Measurements from ENCODE around the gene MYPN.
A peak's percentile ranks its signal among the peaks of the same experiment; 100 is the strongest.
"Not testable (repeated sequence)": the region's sequence is repeated elsewhere in the genome, so short reads cannot be mapped to it uniquely, and the experiment has no call there.

MYPN gene

DNA sequence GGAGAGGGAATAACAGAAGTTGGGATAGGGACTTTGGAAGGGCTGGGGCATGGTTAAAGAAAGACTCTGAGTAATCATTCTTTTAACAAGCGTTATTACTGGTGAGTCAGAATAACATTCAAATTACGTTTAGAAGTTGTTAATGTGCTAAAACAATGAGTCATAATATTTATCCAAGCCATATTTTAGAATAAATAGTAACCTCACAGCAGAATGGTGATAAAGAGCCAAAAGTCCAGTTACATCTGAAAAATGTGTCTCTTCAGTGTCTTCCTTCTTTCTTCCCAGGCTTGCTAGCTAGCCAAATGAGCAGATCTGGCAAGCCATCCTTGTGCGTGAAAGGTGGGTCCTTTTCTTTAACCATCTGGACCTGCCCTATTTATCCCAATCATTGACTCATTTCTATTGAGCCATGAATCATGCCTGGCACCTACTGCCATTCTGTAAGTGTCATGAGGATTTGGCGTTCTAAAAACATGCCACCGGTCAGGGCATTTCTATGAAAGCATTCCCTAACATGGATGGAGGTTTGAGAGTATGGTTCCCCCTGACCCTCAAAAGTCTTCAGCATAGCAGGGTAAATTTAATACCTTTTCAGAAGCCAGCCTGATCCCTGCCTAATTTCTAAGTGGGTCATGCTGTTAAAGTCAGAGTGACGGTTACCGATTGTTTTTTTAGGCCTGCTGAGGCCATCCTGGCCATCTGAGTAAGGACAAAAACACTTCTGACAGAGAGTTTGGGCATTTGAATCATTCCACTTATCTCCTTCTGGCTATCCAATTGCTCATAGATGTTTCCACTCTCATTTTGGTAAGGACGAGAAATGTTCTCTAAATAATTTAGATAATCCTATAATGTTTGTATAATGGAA, 26.9 kb downstream of the MYPN start:
- no peak for DNase-seq

DNA sequence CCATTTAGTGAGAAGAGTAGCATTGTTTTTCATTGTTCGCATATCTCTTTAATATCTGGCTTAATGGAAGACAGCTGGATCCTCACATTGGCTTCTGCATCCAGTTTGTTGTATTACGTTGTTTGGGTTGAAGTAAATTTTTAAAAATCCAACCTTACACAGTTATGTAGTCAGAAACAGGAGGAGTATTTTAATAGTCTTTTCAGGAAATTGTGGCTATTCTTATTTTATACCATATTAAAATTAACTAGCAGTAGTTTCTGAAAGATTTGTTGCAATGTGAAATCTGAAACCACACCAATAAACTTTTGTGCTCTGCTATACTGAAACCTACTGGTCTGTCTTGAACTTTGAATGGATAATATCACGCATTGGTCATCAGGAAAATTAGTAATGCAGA, 27.9 kb downstream of the MYPN start:
- no peak for DNase-seq

DNA sequence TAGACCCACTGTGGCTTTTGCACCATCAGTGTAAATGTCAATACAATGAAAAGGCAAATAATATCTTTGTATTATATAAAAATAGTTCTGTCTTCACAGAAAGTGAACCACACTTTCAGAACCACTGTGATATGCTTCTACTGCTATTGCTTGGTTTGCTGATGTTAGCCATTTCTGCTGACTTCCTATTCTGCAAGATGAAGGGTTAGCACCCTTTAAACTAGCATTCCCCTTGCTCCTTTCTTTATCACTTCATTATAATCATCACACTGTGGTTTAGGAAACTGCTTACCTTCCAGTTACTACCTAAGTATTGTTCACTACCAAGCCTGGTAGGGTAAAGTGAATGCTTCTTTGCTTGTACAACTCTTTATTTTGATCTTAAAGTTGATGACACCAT, 29.2 kb downstream of the MYPN start:
- DNase-seq = no peak

DNA sequence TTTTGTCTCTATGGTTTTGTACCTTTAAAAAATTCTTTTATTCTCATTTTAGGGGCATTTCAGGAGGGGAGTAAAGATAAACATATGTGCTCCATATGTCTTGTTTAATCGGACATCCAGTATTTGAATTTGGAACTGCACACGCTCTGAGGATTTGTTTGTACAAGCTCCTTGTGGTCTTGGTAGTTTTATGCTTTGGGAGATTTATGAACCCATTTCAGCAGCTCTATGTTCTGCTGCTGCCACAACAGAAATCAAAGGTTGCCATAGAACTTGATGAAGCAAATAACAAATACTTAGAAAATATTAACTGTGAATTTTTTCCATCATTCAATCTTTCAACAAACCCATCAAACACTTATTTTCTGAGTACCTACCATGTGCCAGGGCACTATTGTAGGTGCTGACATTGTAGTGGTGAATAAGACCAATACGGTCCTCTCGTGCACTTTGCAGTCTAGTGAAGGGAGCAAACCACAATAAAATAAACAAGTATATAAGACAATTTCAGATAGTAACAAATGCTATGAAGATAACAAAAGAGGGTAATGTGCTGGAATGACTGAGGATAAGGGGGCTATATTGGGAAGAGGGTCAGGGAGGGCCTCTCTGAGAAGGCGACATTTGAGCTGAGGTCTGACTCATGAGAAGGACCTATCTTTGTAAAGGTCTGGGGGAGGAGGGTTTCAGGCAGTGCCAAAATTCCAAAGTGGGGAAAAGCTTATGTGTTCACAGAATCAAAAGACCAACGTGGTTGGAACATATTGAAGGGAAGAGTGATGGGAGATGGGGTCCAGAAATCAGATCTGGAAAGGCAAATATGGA, 30.4 kb downstream of the MYPN start:
- DNase-seq = no peak

DNA sequence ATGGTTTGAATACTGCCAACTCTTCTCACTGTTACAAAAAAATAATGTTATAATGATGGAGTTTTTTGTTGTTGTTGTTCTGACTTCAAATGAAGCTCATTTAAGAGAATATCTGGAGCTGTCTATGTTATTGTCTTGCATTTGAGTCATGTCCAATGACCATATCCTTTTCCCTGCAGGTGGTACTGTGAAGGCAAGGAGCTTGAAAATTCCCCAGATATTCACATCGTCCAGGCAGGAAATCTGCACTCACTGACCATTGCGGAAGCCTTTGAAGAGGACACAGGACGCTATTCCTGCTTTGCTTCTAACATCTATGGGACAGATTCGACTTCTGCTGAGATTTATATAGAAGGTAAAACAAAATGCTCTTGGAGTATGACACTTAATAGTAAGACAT, 33.5 kb downstream of the MYPN start:
- DNase-seq = no peak

DNA sequence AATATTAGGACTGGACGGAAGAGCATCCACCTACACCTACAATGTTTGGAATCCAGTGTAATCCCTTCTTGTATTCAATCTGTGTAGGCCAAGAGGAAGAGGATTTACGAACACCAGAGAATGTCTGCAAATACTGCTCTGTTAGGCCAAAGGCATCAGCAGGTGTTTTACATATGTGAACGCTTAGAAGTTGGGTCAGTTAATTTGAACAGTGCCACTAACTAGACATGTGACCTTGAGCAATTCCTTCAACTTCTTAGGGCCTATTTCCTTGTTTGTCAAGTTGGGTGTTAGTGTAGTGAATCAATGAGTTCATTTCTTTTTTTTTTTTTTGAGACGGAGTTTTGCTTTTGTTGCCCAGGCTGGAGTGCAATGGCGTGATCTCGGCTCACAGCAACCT, 35.4 kb downstream of the MYPN start:
- no peak for DNase-seq

DNA sequence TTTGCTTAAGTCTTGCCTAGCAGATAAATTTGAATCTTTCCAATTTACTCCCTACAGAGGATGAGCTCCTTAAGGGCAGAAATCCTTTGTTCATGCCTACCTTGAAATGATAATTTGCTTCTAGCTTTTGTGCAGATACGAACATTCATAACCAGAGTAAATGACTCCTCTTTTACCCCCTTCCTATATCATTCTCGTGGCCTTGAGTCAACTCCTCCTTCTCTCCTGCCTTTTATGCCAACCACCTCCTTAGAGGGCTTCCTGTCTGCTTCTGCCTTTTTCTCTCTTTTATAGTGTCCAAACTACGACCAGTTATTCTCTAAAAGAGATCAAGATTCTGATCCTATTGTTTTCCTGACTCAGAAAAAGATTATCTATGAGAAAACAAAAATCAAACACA, 36.4 kb downstream of the MYPN start:
- DNase-seq = no peak

DNA sequence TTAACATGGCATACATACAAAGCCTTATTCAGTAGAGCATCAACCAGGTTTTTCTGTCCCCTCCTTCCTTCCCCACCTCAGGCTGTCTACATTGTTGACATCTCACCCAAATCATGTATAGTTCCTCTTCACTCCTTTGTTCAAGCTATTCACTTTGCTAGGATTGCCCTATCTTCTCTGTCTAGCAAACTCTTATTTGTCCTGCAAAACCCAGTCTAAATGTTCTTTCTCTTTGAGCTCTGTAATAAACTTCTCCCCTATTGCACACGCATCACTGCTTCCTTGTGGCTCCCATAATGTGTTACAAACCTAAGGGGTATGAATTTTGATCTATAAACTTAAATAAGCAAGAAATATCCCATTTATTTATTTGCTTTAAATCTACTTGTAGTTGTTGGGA, 36.8 kb downstream of the MYPN start:
- no peak for DNase-seq

DNA sequence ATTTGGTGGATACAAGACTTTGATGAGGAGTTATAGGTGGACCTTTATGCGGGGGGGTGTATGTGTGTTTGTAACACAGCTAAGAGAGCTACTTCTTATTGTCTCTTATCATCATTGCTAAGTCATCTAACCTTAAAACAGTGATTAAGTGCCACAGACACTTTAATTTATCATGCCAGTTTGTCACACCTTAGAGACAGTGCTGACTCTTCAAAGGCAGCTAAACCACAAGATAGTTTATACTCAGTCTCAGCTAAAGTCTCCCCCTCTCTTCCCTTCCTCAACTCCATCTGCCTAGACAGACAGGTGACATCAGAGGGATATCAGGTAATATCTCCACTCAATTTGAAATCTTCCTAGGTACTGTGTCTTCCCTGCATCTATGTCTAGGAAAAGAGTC, 42.2 kb downstream of the MYPN start:
- DNase-seq = no peak

DNA sequence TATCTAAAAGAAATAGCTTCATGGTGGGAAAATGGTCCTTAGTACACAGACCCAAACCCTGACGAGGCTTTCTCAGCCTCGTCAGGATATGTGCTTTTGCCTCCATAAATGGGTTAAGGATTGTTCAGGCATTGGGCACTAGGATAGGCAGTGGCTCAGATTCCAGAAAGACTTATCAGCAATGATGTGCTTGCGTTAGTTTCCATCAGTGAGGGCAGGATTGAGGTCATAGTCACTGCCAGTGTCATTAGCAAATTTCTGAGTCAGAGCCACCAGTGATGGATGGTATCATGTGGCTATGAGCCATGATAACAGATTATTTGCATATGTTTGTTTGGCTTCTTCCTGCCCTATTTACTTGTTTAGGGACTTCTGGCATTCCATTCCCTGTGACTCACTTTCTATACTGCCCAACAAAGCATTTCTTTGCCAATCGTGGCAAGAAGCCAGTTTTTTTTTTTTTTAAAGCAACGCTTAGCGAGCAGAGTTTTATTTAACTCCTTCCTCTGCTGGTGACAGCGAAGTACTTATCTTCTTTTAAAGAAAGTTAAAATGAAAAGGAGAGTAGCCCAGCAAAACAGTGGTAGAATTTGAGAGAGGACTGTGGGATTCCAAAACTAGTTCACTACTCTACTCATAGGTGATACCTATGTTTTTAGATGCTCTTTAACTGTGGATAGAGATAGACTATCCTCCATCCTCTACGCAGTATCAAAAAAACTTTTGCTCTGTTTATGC, 44.4 kb downstream of the MYPN start:
- DNase-seq = no peak

DNA sequence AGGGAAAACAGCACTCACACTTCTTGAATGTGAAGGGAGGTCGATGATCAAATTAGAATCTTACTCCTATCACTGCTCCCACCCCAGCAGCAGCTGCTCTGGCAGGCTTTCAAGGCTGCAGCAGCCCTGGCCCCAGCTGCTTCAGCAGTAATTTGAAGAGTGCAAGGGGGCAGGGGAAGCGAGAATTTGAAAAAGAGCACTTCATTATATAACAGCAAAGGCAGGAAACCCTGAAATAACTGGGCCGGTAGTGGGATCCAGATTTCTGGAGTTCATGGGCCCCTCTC, 44.9 kb downstream of the MYPN start:
- no peak for DNase-seq

DNA sequence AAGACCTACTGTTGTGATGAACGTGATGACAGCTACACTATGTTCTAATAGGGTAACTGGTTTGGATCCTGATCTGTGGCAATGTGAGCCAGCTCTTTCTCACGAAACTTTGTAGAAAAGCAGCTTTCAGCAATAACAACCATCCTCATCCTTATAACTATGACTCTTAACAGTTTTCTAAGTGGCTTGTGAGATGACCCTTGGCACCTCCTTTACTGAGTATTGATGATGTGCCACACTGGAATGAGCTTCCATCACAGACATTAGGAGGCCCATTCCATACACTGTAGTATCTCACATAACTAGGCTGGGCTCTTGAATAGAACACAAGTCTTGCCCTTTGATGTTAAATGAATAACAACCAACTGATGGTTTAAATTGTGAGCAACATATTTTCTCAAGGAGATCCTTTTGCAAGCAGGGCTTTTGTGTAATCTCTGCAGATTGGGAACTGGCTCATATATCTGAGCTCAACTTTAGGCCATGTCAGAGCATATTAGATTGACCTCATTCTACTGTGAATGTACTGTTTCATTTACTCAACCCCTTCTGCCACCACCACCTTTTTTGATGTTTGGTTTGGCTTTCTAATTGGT, 46.4 kb downstream of the MYPN start:
- DNase-seq = no peak

DNA sequence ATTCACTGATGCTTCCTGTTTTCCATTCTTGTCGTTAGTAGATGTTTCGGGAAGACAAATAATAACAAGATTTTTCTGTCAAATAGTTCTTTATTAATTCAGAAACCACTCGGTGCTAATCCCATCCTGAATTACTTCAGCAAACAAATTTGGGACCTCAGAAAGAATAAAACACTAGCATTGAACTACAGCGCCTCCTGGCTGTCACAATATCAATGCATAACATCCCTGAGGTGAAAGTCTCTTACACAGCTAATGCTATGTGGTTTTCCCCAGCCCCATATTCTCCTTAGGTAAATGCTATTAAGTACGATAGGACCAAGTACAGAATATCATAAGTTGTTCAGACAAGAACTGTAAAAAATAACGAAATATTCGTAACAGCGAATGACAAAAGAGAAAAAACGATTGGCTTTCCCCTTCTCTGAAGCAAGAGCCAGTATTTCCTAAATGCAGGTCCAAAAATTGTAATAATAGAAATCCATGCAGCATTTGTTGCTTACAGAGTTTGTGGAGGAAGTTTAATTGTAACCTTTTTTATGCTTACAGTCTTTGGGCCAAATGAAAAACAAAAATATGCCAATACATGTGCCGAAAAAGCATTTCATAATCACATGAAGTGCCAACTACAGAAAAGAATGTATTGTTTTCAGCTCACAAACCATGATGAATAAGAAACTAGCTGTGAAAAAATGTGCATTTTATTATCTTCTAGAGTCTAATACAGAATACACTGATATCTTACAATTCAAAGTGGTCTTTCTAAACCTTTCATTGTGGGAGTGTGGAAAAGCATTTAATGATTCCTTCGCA, 47.3 kb downstream of the MYPN start:
- peak; percentile 73 for DNase-seq

DNA sequence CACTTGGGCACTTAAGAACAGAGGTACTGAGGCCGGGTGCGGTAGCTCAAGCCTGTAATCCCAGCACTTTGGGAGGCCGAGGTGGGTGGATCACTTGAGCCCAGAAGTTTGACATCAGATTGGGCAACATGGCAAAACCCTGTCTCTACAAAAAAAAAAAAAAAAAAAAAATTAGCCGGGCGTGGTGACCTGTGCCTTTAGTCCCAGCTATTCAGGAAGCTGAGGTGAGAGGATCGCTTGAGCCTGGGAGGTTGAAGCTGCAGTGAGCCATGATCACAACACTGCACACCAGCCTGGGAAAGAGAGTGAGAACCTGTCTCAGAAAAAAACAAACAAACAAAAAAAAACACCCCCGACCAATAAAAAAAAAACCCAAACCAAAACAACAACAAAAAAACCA, 48.2 kb downstream of the MYPN start:
- DNase-seq = not testable (repeated sequence)

DNA sequence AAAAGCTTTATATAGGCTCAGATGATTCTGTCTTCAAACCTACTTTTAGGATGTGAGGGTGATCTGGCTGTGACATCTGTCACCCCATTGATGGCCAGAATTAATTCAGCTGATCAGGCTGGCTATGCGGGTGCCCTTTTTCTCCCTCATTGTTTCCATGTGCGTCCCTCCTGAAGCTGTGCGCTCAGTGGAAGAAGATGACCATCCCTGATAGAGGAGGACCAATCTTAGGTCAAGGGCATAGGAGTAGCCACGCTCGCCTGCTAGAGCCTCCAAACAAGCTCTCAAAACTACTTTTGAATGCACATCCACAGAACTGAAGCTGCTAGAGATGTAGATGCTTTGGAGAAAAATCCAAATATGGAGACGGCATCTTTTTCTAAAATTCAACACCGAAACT, 48.7 kb downstream of the MYPN start:
- DNase-seq = no peak

DNA sequence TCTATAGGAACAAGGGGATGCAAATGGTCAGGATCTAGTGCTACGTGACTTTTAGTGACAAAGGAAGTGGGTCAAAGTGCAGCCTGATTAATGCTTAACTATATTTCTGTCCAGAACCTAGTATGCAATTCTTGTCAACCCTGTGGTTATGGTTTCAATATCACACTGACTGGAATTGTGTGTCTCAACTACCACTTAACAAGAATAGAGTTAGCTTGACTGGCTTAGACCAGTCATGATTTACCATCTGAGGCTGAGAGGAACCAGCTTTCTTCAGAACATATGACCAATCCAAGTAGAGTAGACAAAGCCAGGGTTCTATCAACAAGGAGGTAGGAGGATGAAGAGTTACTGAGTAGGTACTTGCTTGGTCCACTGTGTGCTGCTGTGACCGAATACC, 54.4 kb downstream of the MYPN start:
- DNase-seq = no peak

DNA sequence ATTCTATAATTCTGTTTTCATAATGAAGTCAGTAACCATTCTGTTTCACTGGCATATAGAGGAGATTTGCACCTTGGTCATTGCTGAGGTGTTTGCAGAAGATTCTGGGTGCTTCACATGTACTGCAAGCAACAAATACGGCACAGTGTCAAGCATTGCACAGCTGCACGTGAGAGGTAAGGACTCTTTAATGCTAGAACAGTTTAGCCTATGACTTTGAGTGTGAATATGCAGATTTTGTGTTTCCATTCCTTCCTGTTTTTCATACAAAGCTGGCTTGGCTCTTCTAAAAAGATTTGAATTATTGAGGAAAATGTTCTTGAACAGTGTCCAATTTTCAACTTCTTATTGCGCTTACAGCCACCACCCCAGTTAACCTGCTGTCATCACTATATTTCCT, 56.4 kb downstream of the MYPN start:
- no peak for DNase-seq

DNA sequence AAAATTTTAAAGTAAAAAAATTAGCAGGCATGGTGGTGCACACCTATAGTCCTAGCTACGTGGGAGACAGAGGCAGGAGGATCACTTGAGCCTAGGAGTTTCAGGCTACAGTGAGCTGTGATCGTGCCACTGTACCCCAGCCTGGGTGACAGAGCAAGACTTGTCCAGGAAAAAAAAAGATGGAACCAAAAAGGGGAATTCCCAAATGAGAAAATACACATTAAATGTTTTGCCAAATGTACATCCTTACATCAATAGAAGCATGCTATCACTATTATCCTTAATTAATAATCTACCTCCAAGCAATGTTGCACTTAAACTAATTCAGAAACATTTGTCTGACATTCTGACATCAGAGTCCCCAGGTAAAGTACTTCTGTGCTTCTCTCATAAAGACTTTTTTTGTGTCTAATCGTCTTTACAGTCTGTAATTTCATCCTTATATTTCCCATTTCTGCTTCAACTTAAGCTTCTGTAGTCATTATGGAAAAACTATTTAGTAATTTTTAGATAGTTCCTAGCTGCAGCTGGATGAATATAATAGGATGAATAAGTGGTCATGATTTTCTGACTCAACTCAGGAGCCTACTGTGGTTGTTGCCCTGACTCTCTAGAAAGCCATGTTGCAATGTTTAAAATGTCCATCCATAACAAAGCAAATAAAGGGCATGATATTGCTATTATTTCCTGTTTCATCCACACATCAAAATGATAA, 57.7 kb downstream of the MYPN start:
- DNase-seq = no peak

DNA sequence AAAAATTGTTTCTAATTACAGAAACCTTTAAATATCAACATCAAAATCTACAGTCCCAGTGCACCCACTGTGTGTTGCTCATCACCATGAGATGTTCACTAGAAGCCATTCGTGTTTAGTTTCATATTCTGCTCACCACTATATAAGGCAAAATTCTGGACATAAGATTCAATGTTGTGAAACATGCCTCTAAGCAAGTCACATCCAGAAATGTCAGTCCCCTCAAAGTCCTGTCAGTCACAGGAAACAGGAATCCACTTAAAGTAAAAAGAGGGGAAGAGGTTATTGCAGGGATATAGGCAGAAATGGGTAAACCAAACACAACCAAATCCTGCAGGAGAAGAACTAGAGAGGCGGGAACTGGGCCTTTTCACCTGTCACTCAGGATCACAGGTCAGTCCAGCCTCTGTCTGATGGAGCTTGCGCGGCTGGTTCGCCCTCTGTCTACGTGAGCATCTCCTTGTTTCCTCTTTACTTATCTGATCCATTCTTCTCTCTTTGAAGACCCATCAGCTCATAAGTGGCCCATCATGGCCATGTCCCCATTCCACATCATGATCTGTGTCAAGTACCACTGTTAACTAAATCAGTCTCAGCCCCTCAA, 58.4 kb downstream of the MYPN start:
- no peak for DNase-seq

DNA sequence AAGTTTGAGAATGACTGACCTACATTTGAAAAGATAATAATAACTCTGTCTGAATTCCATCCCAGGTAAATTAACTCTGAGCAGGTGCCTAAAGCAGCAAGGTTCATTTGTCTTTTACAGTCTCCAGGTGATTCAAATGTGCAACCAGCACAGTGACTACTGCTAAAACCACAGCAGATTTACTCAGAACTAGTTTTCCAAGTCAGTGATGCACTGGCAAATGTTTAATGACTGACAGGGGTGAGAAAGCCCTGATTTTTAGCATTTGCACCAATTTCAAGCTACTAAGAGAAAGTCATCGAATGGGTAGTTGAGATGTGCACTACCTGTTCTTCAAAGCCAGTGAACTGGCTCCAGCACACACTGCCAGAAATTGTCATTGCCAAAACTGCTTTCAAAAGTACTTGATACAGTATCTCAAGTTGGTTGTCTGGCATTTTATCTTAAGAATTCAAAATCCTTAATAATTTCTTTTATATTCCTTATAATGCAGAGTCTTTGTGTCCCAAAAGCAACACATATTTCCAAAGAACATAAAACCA, 62.3 kb downstream of the MYPN start:
- no peak for DNase-seq

DNA sequence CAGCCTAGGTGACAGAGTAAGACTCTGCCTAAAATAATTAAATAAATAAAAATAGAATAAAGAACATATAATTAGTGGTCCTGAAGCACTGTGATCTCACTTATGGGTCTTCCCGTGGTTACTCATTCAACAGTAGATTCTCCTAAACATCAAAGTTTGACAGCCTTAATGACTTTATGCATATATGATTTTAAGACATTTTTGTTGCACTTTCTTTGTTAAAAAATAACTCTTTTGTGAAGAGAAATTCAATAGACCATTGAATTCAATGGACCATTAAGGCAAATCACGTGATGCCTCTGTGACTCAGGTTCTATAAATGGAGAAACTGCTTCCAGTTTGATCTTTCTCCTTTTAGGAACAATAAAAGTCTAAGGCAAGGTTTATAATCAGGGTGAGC, 63.0 kb downstream of the MYPN start:
- no peak for DNase-seq

Data from CD4-positive, alpha-beta T cell treated with Interleukin-6 for 4 hours (primary cell).